CD4-positive, alpha-beta memory T cell (primary cell): ENCODE data around the gene MAPK12. TPM values are rescaled to one million over a fixed set of nuclear protein-coding genes. Genes with fewer than 3 reads are reported as not detected.

Source experiments
- CTCF ChIA-PET: fragments of 350-600 bp; sonication (Branson Sonifier 250); formaldehyde crosslinking; loops from one replicate; lab custom pipeline; 2021; ENCODE audit warnings: inconsistent platforms; ENCODE audit not compliant: partially characterized antibody; lab: Charles Lee
- POLR2A ChIA-PET: fragments of 350-600 bp; sonication (Branson Sonifier 250); formaldehyde crosslinking; loops from one replicate; lab custom pipeline; 2021; ENCODE audit not compliant: partially characterized antibody; lab: Charles Lee
- DNase-seq, 5 donors: peaks; one replicate each; pipeline versions ENCODE4 v3.0.0 to v3.0.0-alpha.2; 2020 to 2022; ENCODE audit warnings: mixed read lengths in 1 of 5
- H3K27ac ChIP-seq: one replicate; pipeline ENCODE4 v1.7.0; 2013; ENCODE audit warnings: low read depth, low read length
- H3K27me3 ChIP-seq: 2 replicates; pipeline ENCODE4 v1.7.0; 2013; ENCODE audit warnings: mild to moderate bottlenecking, low read length, moderate library complexity; ENCODE audit not compliant: insufficient read depth
- H3K36me3 ChIP-seq: 2 replicates; pipeline ENCODE4 v1.7.0; 2013; ENCODE audit warnings: mild to moderate bottlenecking, low read length, moderate library complexity; ENCODE audit not compliant: insufficient read depth
- H3K4me1 ChIP-seq: 2 replicates; pipeline ENCODE4 v1.7.0; 2013; ENCODE audit warnings: mild to moderate bottlenecking, low read length, moderate library complexity; ENCODE audit not compliant: insufficient read depth
- H3K4me3 ChIP-seq, 2 donors: one replicate each; pipeline ENCODE4 v1.7.0; 2013; ENCODE audit warnings: low read length in 2 of 2, mild to moderate bottlenecking in 1 of 2
- H3K9me3 ChIP-seq, 2 donors: one replicate each; pipeline ENCODE4 v1.7.0; 2013; ENCODE audit warnings: low read length in 2 of 2, control low read depth in 1 of 2; ENCODE audit not compliant: control insufficient read depth in 1 of 2
- H3K27ac Mint-ChIP-seq, 7 donors: one replicate each; pipeline ENCODE4 v1.8.0; 2020 to 2021; ENCODE audit warnings: mixed read lengths in 7 of 7, mild to moderate bottlenecking in 6 of 7, inconsistent platforms in 3 of 7, moderate library complexity in 3 of 7
- H3K27me3 Mint-ChIP-seq, 2 donors: one replicate each; pipeline ENCODE4 v1.8.0; 2020 to 2021; ENCODE audit warnings: mixed read lengths in 2 of 2
- H3K36me3 Mint-ChIP-seq, 2 donors: one replicate each; pipeline ENCODE4 v1.8.0; 2020 to 2021; ENCODE audit warnings: mixed read lengths in 2 of 2, inconsistent platforms in 1 of 2, mild to moderate bottlenecking in 1 of 2
- H3K4me1 Mint-ChIP-seq, 4 donors: one replicate each; pipeline ENCODE4 v1.8.0; 2020 to 2021; ENCODE audit warnings: mixed read lengths in 4 of 4, mild to moderate bottlenecking in 1 of 4
- H3K4me3 Mint-ChIP-seq, 8 donors: one replicate each; pipeline ENCODE4 v1.8.0; 2020 to 2021; ENCODE audit warnings: mixed read lengths in 8 of 8, mild to moderate bottlenecking in 7 of 8, moderate library complexity in 6 of 8, inconsistent platforms in 3 of 8
- H3K9me3 Mint-ChIP-seq, 8 donors: one replicate each; pipeline ENCODE4 v1.8.0; 2020 to 2021; ENCODE audit warnings: mixed read lengths in 8 of 8, mild to moderate bottlenecking in 5 of 8, inconsistent platforms in 3 of 8, moderate library complexity in 1 of 8
- intact Hi-C: fragments of 100-400 bp; cut with micrococcal nuclease; formaldehyde crosslinking; loops from one replicate; pipeline ENCODE4 v1.15.1; 2023
- polyA plus RNA-seq, 2 donors: library from polyadenylated mRNA; unstranded; fragments of 300-500 nt; fragmentation: Illumina TruSeq; gene quantifications; one replicate each; pipeline ENCODE4 v1.2.3, GENCODE V29; 2021
- total RNA-seq, 2 experiments: library from RNA; stranded (reverse); gene quantifications; one replicate each; pipeline ENCODE4 v1.2.3, GENCODE V29; 2021

The MAPK12 gene
- total and polyA plus RNA-seq, 4 experiments from 2014 or later, result 0.05 to 2.9 (median 2.9) TPM; not detected in 1

GRCh38 chr22:50242406-50242949 lies 19.0 kb downstream of the MAPK12 start:
- POLR2A ChIA-PET, result interaction anchor here (0.8 to 5.9 kb wide), 5 partner anchors 8 to 283 kb away, joined by 3 to 32 read pairs (median 4); partner anchors contain the start of genes HDAC10 and SCO2
- intact Hi-C loops, result loop anchor here (5.0 kb wide), 2 partner anchors 40 to 285 kb away; partner anchors contain the start of genes SCO2 and SELENOO
- H3K27ac ChIP-seq, result no peak overlapping the region
- Mint-ChIP-seq H3K9me3 (no peaks in the 10 kb centered on the region), H3K27me3 (no peaks in the 10 kb centered on the region), H3K4me3 (peak overlapping the region; percentile 85 to 99 (median 97)), H3K36me3 (peaks cover 15 to 33% of the 10 kb centered on the region in 2 donors), H3K27ac (peak overlapping the region; percentile 57 to 99 (median 79)), H3K4me1 (peaks cover 24 to 62% (median 37%) of the 10 kb centered on the region in 4 donors)
- peak overlapping the region in 1 of 2 donors; percentile 35 for H3K4me3 ChIP-seq
- DNase-seq, result no peak
- peaks cover 34% of the 10 kb centered on the region for H3K36me3 ChIP-seq
- H3K27me3 ChIP-seq, result no peaks in the 10 kb centered on the region
- peaks cover 52% of the 10 kb centered on the region for H3K4me1 ChIP-seq
- CTCF ChIA-PET, result interaction anchor here (0.8 to 3.8 kb wide), 13 partner anchors 10 to 378 kb away, joined by 3 to 28 read pairs (median 4); partner anchors contain the start of genes HDAC10 and SCO2
- H3K9me3 ChIP-seq, result no peaks in the 10 kb centered on the region

GRCh38 chr22:50238755-50239154 lies 22.7 kb downstream of the MAPK12 start:
- intact Hi-C loops, result no loop called here
- peak overlapping the region in 1 of 7 donors; percentile 53 for H3K27ac Mint-ChIP-seq
- no peaks in the 10 kb centered on the region for H3K27me3 ChIP-seq
- H3K9me3 Mint-ChIP-seq, result no peaks in the 10 kb centered on the region
- no peak for DNase-seq
- H3K4me3 Mint-ChIP-seq, result no peak overlapping the region
- H3K9me3 ChIP-seq, result no peaks in the 10 kb centered on the region
- no peak overlapping the region for H3K4me3 ChIP-seq
- no peak overlapping the region for H3K27ac ChIP-seq
- peaks cover 22% of the 10 kb centered on the region for H3K36me3 ChIP-seq
- peaks cover 32 to 66% (median 40%) of the 10 kb centered on the region in 4 donors for H3K4me1 Mint-ChIP-seq
- POLR2A ChIA-PET, result interaction anchor here (1.3 to 3.2 kb wide), 2 partner anchors 48 to 103 kb away, joined by 3 to 12 read pairs; no protein-coding TSS in a partner anchor
- peaks cover 15 to 41% of the 10 kb centered on the region in 2 donors for H3K36me3 Mint-ChIP-seq
- CTCF ChIA-PET, result interaction anchor here (0.9 to 4.2 kb wide), 4 partner anchors 12 to 260 kb away, joined by 3 to 19 read pairs (median 8); partner anchors contain the start of gene HDAC10
- H3K4me1 ChIP-seq, result peaks cover 27% of the 10 kb centered on the region
- no peaks in the 10 kb centered on the region for H3K27me3 Mint-ChIP-seq

GRCh38 chr22:50236731-50237409 lies 24.6 kb downstream of the MAPK12 start:
- H3K27me3 ChIP-seq, result no peaks in the 10 kb centered on the region
- POLR2A ChIA-PET, result no interaction called here
- peaks cover 33% of the 10 kb centered on the region for H3K36me3 ChIP-seq
- Mint-ChIP-seq H3K36me3 (peaks cover 18 to 51% of the 10 kb centered on the region in 2 donors), H3K4me3 (no peak overlapping the region), H3K27ac (no peak overlapping the region), H3K27me3 (no peaks in the 10 kb centered on the region), H3K4me1 (peaks cover 27 to 51% (median 31%) of the 10 kb centered on the region in 4 donors), H3K9me3 (no peaks in the 10 kb centered on the region)
- H3K27ac ChIP-seq, result no peak overlapping the region
- CTCF ChIA-PET, result interaction anchor here (0.8 to 2.7 kb wide), 3 partner anchors 16 to 261 kb away, joined by 3 to 8 read pairs (median 6); no protein-coding TSS in a partner anchor
- H3K4me3 ChIP-seq, result no peak overlapping the region
- H3K9me3 ChIP-seq, result no peaks in the 10 kb centered on the region
- peaks cover 10% of the 10 kb centered on the region for H3K4me1 ChIP-seq
- DNase-seq, result no peak
- intact Hi-C loops, result no loop called here

GRCh38 chr22:50233223-50233622 lies 28.3 kb downstream of the MAPK12 start:
- Mint-ChIP-seq H3K9me3 (peaks cover 0 to 1% (median 0%) of the 10 kb centered on the region in 8 donors), H3K4me1 (peaks cover 20 to 32% (median 23%) of the 10 kb centered on the region in 4 donors), H3K27me3 (no peaks in the 10 kb centered on the region), H3K36me3 (peaks cover 20 to 49% of the 10 kb centered on the region in 2 donors), H3K27ac (peak overlapping the region in 1 of 7 donors; percentile 48), H3K4me3 (no peak overlapping the region)
- DNase-seq, result peak in 1 of 5 donors; percentile 5
- no peaks in the 10 kb centered on the region for H3K27me3 ChIP-seq
- CTCF ChIA-PET, result interaction anchor here (1.0 kb wide), 1 partner anchor 265 kb away, joined by 3 read pairs; no protein-coding TSS in a partner anchor
- POLR2A ChIA-PET, result interaction anchor here (1.5 kb wide), 1 partner anchor 292 kb away, joined by 3 read pairs; the partner anchor contains the start of gene SCO2
- H3K4me1 ChIP-seq, result no peaks in the 10 kb centered on the region
- H3K4me3 ChIP-seq, result no peak overlapping the region
- no peak overlapping the region for H3K27ac ChIP-seq
- peaks cover 31% of the 10 kb centered on the region for H3K36me3 ChIP-seq
- no peaks in the 10 kb centered on the region for H3K9me3 ChIP-seq
- intact Hi-C loops, result no loop called here

GRCh38 chr22:50232481-50233151 lies 28.9 kb downstream of the MAPK12 start:
- Histone ChIP-seq H3K9me3 (no peaks in the 10 kb centered on the region), H3K4me1 (no peaks in the 10 kb centered on the region), H3K36me3 (peaks cover 31% of the 10 kb centered on the region), H3K4me3 (no peak overlapping the region), H3K27me3 (no peaks in the 10 kb centered on the region), H3K27ac (no peak overlapping the region)
- DNase-seq, result no peak
- no peak overlapping the region for H3K27ac Mint-ChIP-seq
- H3K27me3 Mint-ChIP-seq, result no peaks in the 10 kb centered on the region
- H3K4me3 Mint-ChIP-seq, result no peak overlapping the region
- intact Hi-C loops, result no loop called here
- peaks cover 0 to 1% (median 0%) of the 10 kb centered on the region in 8 donors for H3K9me3 Mint-ChIP-seq
- POLR2A ChIA-PET, result interaction anchor here (1.5 to 1.8 kb wide), 2 partner anchors 12 to 293 kb away, joined by 3 to 5 read pairs; partner anchors contain the start of genes SCO2 and TUBGCP6
- CTCF ChIA-PET, result interaction anchor here (0.6 to 1.4 kb wide), 4 partner anchors 8 to 265 kb away, joined by 3 read pairs; no protein-coding TSS in a partner anchor
- peaks cover 15 to 27% (median 20%) of the 10 kb centered on the region in 4 donors for H3K4me1 Mint-ChIP-seq
- H3K36me3 Mint-ChIP-seq, result peaks cover 15 to 44% of the 10 kb centered on the region in 2 donors

- peaks cover 35% of the 10 kb centered on the region for H3K36me3 ChIP-seq
- ChIA-PET CTCF (interaction anchor here (1.4 kb wide), 1 partner anchor 11 kb away, joined by 3 read pairs; no protein-coding TSS in a partner anchor), POLR2A (no interaction called here)
- no peak overlapping the region for H3K4me3 ChIP-seq
- Mint-ChIP-seq H3K4me3 (no peak overlapping the region), H3K36me3 (peaks cover 12 to 39% of the 10 kb centered on the region in 2 donors), H3K27ac (no peak overlapping the region), H3K4me1 (peaks cover 0 to 8% (median 6%) of the 10 kb centered on the region in 4 donors), H3K27me3 (no peaks in the 10 kb centered on the region), H3K9me3 (peaks cover 0 to 1% (median 0%) of the 10 kb centered on the region in 8 donors)
- no peaks in the 10 kb centered on the region for H3K9me3 ChIP-seq
- no peak overlapping the region for H3K27ac ChIP-seq
- DNase-seq, result peak in 1 of 5 donors; percentile 15
- no peaks in the 10 kb centered on the region for H3K4me1 ChIP-seq
- intact Hi-C loops, result no loop called here
- no peaks in the 10 kb centered on the region for H3K27me3 ChIP-seq
Measured at GRCh38 chr22:50229370-50229769, 32.1 kb downstream of the MAPK12 start.
